Measurements from ENCODE around the gene DPM3. TPM values are rescaled to one million over a fixed set of nuclear protein-coding genes. Genes with fewer than 3 reads are reported as not detected.
A peak's percentile ranks its signal among the peaks of the same experiment; 100 is the strongest.
"Not testable (repeated sequence)": the region's sequence is repeated elsewhere in the genome, so short reads cannot be mapped to it uniquely, and the experiment has no call there.

The DPM3 gene
- total RNA-seq, 1 donor from 2014 or later = 49.7 TPM

DNA sequence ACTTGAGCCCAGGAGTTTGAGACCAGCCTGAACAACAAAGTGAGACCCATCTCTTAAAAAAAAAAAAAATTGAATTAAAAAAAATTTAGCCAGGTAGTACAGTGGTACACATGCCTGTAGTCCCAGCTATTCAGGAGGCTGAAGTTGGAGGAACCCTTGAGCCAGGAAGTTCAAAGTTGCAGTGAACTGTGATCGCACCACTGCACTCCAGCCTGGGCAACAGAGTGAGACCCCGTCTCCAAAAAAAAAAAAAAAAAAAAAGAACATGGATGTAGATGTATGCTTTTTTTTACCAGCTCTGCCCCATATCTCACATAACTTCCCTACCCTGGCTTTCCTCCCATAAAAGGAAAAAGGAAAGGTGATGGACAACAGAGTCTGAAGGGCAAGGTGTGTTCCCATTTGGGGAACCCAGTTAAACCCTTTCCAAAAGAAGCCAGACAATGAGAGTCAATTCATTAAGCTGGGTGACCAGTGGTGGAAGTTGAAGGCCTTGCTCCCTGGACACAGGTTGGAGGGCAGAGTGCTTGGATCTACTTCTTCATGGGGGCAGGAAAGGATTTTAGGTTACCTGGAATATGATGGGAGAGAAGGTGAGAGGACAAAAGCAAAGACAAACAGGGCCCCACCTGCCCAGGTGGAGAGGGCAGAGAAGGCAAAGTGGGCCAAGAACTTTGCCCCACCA, 29.9 kb upstream of the DPM3 start:
- peaks cover 8% of the 10 kb centered on the region for H3K36me3 Mint-ChIP-seq
- no peak for DNase-seq (ENCODE audit: low spot score in 2 of 2, unreplicated experiment in 2 of 2)
- H3K4me1 Mint-ChIP-seq = peaks cover 32% of the 10 kb centered on the region
- no peak overlapping the region for H3K27ac Mint-ChIP-seq
- peaks cover 11% of the 10 kb centered on the region for H3K27me3 Mint-ChIP-seq (ENCODE audit: low read depth)
- no peak overlapping the region for H3K4me3 Mint-ChIP-seq
- TF ChIP-seq, protein P1, sequence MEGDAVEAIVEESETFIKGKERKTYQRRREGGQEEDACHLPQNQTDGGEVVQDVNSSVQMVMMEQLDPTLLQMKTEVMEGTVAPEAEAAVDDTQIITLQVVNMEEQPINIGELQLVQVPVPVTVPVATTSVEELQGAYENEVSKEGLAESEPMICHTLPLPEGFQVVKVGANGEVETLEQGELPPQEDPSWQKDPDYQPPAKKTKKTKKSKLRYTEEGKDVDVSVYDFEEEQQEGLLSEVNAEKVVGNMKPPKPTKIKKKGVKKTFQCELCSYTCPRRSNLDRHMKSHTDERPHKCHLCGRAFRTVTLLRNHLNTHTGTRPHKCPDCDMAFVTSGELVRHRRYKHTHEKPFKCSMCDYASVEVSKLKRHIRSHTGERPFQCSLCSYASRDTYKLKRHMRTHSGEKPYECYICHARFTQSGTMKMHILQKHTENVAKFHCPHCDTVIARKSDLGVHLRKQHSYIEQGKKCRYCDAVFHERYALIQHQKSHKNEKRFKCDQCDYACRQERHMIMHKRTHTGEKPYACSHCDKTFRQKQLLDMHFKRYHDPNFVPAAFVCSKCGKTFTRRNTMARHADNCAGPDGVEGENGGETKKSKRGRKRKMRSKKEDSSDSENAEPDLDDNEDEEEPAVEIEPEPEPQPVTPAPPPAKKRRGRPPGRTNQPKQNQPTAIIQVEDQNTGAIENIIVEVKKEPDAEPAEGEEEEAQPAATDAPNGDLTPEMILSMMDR (IDR thresholded peaks at IDR 0.05; ENCODE audit: unreplicated experiment) = no peak
- no peaks in the 10 kb centered on the region for H3K9me3 Mint-ChIP-seq

DNA sequence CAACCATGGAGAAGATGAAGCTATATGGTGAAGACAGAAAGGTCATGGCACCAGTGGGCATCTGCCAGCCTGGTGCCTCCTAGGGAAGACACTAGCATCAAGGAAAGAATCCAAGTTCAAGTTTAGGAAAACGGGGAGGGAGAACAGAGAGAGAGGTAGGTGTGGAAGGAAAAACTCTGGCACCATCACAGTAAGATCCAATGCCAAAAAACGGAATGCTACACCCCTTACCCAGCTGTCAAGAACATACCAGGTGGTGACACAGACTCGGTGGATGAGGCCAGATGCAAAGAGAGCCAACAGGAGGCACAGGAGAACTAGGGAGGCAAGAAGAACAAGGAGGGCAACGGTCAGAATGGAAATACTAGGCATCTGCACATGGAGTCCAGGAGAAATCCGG, 29.2 kb upstream of the DPM3 start:
- Mint-ChIP-seq H3K36me3 (peaks cover 8% of the 10 kb centered on the region), H3K27me3 (ENCODE audit: low read depth) (peaks cover 6% of the 10 kb centered on the region), H3K9me3 (no peaks in the 10 kb centered on the region), H3K27ac (no peak overlapping the region), H3K4me1 (peaks cover 27% of the 10 kb centered on the region), H3K4me3 (no peak overlapping the region)
- TF ChIP-seq, protein P1 (IDR thresholded peaks at IDR 0.05; ENCODE audit: unreplicated experiment) = no peak
- no peak for DNase-seq (ENCODE audit: low spot score in 2 of 2, unreplicated experiment in 2 of 2)

DNA sequence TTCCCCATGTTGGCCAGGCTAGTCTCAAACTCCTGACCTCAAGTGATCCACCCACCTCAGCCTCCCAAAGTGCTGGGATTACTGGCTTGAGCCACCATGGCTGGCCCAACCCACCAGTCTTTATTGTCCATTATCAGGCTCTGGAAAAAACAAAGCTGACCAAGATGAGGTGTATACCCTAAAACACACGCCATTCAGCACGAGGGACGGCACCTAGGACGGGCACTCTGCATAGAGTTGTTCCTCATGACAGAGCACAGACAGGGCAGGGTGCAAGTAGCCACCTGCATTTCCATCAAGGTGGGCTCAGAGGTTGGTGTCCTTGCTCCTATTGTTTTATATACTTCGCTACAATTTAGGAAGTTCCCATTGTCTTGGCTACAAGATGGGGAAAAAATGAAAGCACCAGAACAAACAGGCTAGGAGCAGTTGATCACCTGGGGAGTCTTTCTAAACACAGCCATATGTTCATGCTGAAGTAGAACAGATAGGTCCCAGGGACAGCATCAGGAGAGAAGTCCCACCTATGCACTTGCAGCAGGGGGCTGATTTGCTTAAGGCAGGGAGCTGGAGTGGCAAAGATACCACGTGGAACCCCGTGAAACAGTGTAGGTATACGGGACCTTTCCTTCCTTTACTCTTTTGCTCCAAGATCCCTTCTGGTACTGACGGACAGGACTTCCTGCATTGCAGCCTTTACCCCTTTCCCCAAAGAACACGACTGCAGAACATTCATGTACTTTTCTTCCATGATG, 28.3 kb upstream of the DPM3 start:
- Mint-ChIP-seq H3K27me3 (ENCODE audit: low read depth) (peaks cover 2% of the 10 kb centered on the region), H3K9me3 (no peaks in the 10 kb centered on the region), H3K4me1 (peaks cover 22% of the 10 kb centered on the region), H3K36me3 (peaks cover 8% of the 10 kb centered on the region), H3K27ac (no peak overlapping the region), H3K4me3 (no peak overlapping the region)
- no peak for DNase-seq (ENCODE audit: low spot score in 2 of 2, unreplicated experiment in 2 of 2)
- TF ChIP-seq, protein P1 (IDR thresholded peaks at IDR 0.05; ENCODE audit: unreplicated experiment) = no peak

DNA sequence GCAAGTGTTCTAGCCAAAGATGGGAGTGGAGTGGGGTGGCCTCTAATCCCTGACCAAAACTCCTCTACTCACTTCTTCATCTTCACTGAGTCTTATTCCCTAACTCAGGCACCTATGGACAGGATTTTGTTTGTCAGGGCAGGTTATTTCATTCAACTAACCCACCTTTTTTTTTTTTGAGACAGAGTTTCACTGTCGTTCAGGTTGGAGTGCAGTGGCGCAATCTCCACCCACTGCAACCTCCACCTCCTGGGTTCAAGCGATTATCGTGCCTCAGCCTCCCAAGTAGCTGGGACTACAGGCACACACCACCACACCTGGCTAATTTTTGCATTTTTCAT, 27.7 kb upstream of the DPM3 start:
- DNase-seq (ENCODE audit: low spot score in 2 of 2, unreplicated experiment in 2 of 2); H3K27ac Mint-ChIP-seq; H3K9me3 Mint-ChIP-seq; H3K4me3 Mint-ChIP-seq; H3K36me3 Mint-ChIP-seq; H3K27me3 Mint-ChIP-seq (ENCODE audit: low read depth): not testable (repeated sequence)
- H3K4me1 Mint-ChIP-seq = peaks cover 17% of the 10 kb centered on the region

DNA sequence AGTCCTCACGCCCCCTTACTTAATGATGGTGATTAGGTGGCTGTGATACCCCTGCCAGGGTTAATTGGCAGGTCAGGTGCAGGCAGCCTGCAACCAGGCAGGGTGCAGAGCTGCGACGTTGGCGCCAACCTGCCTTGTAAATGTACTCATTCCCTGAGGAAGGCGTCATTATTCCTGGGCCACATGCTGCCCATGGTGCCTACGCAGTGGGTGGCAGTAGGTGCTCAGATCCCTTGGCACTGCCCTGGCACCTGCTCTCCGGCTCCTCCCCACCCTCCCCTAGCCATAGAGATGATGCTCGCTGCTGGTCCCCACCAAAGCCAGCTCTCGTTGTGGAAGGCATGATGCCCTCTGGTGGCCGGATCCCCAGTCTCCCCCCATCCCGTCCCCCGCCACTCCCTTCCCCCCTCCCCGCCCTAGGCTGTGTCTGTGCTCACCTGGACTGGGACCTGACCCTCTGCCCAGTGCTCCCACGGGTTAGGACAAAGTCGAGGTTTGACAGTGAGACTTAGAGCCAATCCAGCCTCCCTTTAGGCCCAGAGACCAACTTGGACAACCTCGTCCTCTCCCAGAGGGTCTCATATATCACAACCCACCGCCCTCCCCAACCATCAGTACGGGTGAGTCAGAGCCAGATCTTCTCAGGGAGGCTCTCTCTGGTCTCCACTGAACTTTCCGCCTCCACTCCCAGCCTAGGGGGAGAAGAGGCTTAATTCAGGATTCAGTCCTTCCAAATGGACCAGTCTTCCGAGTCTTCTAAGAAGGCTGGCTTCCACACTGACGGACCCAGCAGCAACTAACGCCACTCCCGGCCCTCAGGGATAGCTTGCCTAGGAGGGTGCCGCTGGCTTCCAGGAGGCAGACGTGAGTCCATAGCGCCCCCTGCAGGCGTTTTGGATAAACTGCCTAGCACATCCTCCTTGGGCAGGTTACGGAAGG, 27.1 kb upstream of the DPM3 start:
- Mint-ChIP-seq H3K27me3 (ENCODE audit: low read depth) (no peaks in the 10 kb centered on the region), H3K36me3 (peaks cover 8% of the 10 kb centered on the region), H3K9me3 (no peaks in the 10 kb centered on the region), H3K4me1 (peaks cover 13% of the 10 kb centered on the region), H3K27ac (peak overlapping the region; percentile 77), H3K4me3 (peak overlapping the region; percentile 60)
- TF ChIP-seq, protein P1 (IDR thresholded peaks at IDR 0.05; ENCODE audit: unreplicated experiment) = peak; percentile 83
- peak; percentile 82 to 91 for DNase-seq (ENCODE audit: low spot score in 2 of 2, unreplicated experiment in 2 of 2)

All from mesothelial cell of epicardium (in vitro differentiated cells).